HepG2 (cell line): ENCODE data around the gene DIABLO. TPM values are rescaled to one million over a fixed set of nuclear protein-coding genes. Genes with fewer than 3 reads are reported as not detected.
A peak's percentile ranks its signal among the peaks of the same experiment; 100 is the strongest.

Experiments
- ISL2 ChIP-seq: sonication (generic); formaldehyde crosslinking; IDR thresholded peaks from 2 replicates; pipeline ENCODE4 v1.5.0; 2020; ENCODE audit warnings: missing genetic modification reagents
- KDM3A ChIP-seq: IDR thresholded peaks from 2 replicates; pipeline ENCODE4 v1.6.1; 2018; ENCODE audit warnings: low read depth, missing compliant biosample characterization
- NR1H2 ChIP-seq: sonication (generic); formaldehyde crosslinking; IDR thresholded peaks from 2 replicates; pipeline ENCODE4 v1.8.1; 2022; ENCODE audit warnings: low read depth, missing genetic modification reagents, borderline replicate concordance
- PRPF4 ChIP-seq: fragments of 200-400 bp; formaldehyde crosslinking; IDR thresholded peaks from 2 replicates; pipeline ENCODE4 v1.6.1; 2016; ENCODE audit warnings: low read length, low read depth; ENCODE audit not compliant: poor library complexity, severe bottlenecking
- SIN3B ChIP-seq: fragments of 150-350 bp; IDR thresholded peaks from 2 replicates; pipeline ENCODE4 v1.6.1; 2014; ENCODE audit warnings: low read length
- ZFP1 ChIP-seq: IDR thresholded peaks from 2 replicates; pipeline ENCODE4 v1.6.1; 2016
- ZNF264 ChIP-seq: sonication (generic); formaldehyde crosslinking; IDR thresholded peaks from 2 replicates; pipeline ENCODE4 v1.4.0; 2020; ENCODE audit warnings: missing genetic modification reagents
- ZNF547 ChIP-seq: sonication (generic); formaldehyde crosslinking; IDR thresholded peaks from 2 replicates; pipeline ENCODE4 v1.5.1; 2020; ENCODE audit warnings: mild to moderate bottlenecking, missing genetic modification reagents
- ZNF550 ChIP-seq: sonication (generic); formaldehyde crosslinking; IDR thresholded peaks from 2 replicates; pipeline ENCODE4 v1.4.0; 2020; ENCODE audit warnings: mild to moderate bottlenecking, missing genetic modification reagents, borderline replicate concordance
- ZNF614 ChIP-seq: IDR thresholded peaks from 2 replicates; pipeline ENCODE4 v1.6.1; 2018; ENCODE audit warnings: missing biosample characterization, missing genetic modification reagents, inconsistent platforms, borderline replicate concordance
- ZNF691 ChIP-seq: sonication (generic); formaldehyde crosslinking; IDR thresholded peaks from 2 replicates; pipeline ENCODE4 v1.4.0; 2020; ENCODE audit warnings: missing genetic modification reagents, low read depth, mild to moderate bottlenecking, borderline replicate concordance
- ZSCAN29 ChIP-seq: sonication (generic); formaldehyde crosslinking; conservative IDR thresholded peaks from 2 replicates; pipeline ENCODE4 v1.4.0; 2020; ENCODE audit warnings: mild to moderate bottlenecking, missing genetic modification reagents
- polyA plus RNA-seq, 8 experiments: library from polyadenylated mRNA; depleted of rRNA in 3 of 8; stranded (reverse) in 7 of 8; unstranded in 1 of 8; fragments of >200 nt; fragmentation: Illumina TruSeq in 4 of 8; extraction: Trizol in 4 of 8; gene quantifications; 2 replicates each; pipeline versions ENCODE4 v1.2.1 to v1.2.3, GENCODE V29; 2011 to 2016; ENCODE audit warnings: low read depth in 4 of 8, missing spikeins in 1 of 8, mixed read lengths in 1 of 8; ENCODE audit not compliant: insufficient read depth in 1 of 8
- total RNA-seq, 5 experiments: library from RNA; depleted of rRNA; stranded (reverse); fragments of >200 nt; fragmentation: Illumina TruSeq; extraction: Trizol; gene quantifications; 2 replicates each; pipeline ENCODE4 v1.2.3, GENCODE V29; 2016; ENCODE audit warnings: low read depth in 1 of 5
- TF ChIP-seq, protein P1 (sequence below): sonication (generic); formaldehyde crosslinking; IDR thresholded peaks from 2 replicates; pipeline ENCODE4 v1.5.1; 2020; ENCODE audit warnings: mild to moderate bottlenecking, missing genetic modification reagents, moderate library complexity
- TF ChIP-seq, protein P2 (sequence below): sonication (generic); formaldehyde crosslinking; IDR thresholded peaks from 2 replicates; pipeline ENCODE4 v1.8.1; 2023; ENCODE audit warnings: mild to moderate bottlenecking, moderate library complexity, missing genetic modification reagents
- TF ChIP-seq, protein P3 (sequence below): sonication (generic); formaldehyde crosslinking; conservative IDR thresholded peaks from 2 replicates; pipeline ENCODE4 v1.4.0; 2020; ENCODE audit warnings: mild to moderate bottlenecking, missing genetic modification reagents, moderate library complexity
- TF ChIP-seq, protein P4 (sequence below): sonication (generic); formaldehyde crosslinking; IDR thresholded peaks from 2 replicates; pipeline ENCODE4 v1.8.0; 2022; ENCODE audit warnings: mild to moderate bottlenecking, missing genetic modification reagents, moderate library complexity
- TF ChIP-seq, protein P5 (sequence below): sonication (generic); formaldehyde crosslinking; IDR thresholded peaks from 2 replicates; pipeline ENCODE4 v1.5.1; 2020; ENCODE audit warnings: missing genetic modification reagents, mild to moderate bottlenecking, borderline replicate concordance

DIABLO gene
- total and polyA plus RNA-seq, 2 of the 13 experiments (the other 11 are each of a cell fraction or from before 2014, with no cell fraction given), result 20.7 to 70.9 TPM

DNA sequence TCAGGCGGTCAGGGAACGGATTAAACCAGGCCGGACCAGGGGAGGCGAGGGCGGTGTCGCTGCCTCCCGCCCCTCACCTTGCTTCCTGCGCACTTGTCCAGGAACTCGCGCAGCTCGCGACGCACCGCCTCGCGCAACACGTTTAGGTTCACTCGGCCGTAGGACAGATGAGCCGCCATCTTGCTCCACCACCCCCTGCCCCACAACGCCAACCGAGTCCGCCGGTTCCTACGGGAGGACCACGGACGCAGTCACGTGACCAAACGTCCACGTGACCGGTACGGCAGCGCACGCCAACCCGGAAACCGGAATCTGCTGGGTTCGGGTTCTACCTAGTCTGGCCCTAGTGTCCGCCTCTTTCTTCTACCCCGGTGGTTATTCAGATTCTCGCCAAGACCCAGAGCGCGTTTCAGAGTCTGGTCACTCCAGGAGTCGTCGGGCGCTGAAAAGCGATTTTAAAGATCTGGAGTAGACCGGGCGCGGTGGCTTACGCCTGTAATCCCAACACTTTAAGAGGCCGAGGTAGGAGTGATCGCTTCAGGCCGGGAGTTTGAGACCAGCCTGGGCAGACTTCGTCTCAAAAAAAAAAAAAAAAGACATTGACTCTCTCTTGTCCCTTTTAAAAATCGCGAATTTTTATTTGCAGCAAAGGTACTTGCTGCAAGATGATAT lies 40.5 kb upstream of the DIABLO start, which contains the start of gene VPS33A (continued):
- TF ChIP-seq, protein P1, sequence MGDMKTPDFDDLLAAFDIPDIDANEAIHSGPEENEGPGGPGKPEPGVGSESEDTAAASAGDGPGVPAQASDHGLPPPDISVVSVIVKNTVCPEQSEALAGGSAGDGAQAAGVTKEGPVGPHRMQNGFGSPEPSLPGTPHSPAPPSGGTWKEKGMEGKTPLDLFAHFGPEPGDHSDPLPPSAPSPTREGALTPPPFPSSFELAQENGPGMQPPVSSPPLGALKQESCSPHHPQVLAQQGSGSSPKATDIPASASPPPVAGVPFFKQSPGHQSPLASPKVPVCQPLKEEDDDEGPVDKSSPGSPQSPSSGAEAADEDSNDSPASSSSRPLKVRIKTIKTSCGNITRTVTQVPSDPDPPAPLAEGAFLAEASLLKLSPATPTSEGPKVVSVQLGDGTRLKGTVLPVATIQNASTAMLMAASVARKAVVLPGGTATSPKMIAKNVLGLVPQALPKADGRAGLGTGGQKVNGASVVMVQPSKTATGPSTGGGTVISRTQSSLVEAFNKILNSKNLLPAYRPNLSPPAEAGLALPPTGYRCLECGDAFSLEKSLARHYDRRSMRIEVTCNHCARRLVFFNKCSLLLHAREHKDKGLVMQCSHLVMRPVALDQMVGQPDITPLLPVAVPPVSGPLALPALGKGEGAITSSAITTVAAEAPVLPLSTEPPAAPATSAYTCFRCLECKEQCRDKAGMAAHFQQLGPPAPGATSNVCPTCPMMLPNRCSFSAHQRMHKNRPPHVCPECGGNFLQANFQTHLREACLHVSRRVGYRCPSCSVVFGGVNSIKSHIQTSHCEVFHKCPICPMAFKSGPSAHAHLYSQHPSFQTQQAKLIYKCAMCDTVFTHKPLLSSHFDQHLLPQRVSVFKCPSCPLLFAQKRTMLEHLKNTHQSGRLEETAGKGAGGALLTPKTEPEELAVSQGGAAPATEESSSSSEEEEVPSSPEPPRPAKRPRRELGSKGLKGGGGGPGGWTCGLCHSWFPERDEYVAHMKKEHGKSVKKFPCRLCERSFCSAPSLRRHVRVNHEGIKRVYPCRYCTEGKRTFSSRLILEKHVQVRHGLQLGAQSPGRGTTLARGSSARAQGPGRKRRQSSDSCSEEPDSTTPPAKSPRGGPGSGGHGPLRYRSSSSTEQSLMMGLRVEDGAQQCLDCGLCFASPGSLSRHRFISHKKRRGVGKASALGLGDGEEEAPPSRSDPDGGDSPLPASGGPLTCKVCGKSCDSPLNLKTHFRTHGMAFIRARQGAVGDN (CRISPR knock-in tag), result peak; percentile 91
- no peak for TF ChIP-seq PRPF4
- TF ChIP-seq ZNF691, result peak; percentile 68; the same call in 1 of the 2 replicates
- peak; percentile 95 for TF ChIP-seq SIN3B
- TF ChIP-seq, protein P2, sequence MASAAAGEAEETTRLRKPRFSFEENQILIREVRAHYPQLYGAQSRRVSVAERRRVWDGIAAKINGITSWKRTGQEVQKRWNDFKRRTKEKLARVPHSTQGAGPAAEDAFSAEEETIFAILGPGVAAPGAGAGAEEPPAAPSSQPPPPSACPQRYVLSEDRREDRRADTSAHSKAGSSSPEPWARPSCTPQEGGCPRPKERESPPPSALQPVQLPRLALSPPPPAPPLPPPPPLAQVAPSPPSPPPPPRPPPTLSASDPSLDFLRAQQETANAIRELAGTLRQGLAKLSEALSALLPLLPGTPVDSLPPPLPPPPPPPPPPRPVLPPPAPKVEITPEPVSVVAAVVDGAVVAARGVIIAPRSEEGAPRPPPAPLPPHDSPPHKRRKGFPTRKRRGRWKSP (CRISPR knock-in tag), result peak; percentile 64; the same call in 1 of the 2 replicates
- peak; percentile 89 for TF ChIP-seq KDM3A (CRISPR knock-in tag)
- TF ChIP-seq ZNF547 (CRISPR knock-in tag), result peak; percentile 88
- TF ChIP-seq ZNF614 (CRISPR knock-in tag), result peak; percentile 75; the same call in 1 of the 2 replicates
- peak; percentile 90 for TF ChIP-seq ZSCAN29 (CRISPR knock-in tag)
- 0 out of 2 replicates have a peak, but pooled peaks have one; percentile 63 for TF ChIP-seq ISL2 (CRISPR knock-in tag)
- TF ChIP-seq, protein P3, sequence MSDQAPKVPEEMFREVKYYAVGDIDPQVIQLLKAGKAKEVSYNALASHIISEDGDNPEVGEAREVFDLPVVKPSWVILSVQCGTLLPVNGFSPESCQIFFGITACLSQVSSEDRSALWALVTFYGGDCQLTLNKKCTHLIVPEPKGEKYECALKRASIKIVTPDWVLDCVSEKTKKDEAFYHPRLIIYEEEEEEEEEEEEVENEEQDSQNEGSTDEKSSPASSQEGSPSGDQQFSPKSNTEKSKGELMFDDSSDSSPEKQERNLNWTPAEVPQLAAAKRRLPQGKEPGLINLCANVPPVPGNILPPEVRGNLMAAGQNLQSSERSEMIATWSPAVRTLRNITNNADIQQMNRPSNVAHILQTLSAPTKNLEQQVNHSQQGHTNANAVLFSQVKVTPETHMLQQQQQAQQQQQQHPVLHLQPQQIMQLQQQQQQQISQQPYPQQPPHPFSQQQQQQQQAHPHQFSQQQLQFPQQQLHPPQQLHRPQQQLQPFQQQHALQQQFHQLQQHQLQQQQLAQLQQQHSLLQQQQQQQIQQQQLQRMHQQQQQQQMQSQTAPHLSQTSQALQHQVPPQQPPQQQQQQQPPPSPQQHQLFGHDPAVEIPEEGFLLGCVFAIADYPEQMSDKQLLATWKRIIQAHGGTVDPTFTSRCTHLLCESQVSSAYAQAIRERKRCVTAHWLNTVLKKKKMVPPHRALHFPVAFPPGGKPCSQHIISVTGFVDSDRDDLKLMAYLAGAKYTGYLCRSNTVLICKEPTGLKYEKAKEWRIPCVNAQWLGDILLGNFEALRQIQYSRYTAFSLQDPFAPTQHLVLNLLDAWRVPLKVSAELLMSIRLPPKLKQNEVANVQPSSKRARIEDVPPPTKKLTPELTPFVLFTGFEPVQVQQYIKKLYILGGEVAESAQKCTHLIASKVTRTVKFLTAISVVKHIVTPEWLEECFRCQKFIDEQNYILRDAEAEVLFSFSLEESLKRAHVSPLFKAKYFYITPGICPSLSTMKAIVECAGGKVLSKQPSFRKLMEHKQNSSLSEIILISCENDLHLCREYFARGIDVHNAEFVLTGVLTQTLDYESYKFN (CRISPR knock-in tag), result peak; percentile 58; the same call in 1 of the 2 replicates
- TF ChIP-seq, protein P4, sequence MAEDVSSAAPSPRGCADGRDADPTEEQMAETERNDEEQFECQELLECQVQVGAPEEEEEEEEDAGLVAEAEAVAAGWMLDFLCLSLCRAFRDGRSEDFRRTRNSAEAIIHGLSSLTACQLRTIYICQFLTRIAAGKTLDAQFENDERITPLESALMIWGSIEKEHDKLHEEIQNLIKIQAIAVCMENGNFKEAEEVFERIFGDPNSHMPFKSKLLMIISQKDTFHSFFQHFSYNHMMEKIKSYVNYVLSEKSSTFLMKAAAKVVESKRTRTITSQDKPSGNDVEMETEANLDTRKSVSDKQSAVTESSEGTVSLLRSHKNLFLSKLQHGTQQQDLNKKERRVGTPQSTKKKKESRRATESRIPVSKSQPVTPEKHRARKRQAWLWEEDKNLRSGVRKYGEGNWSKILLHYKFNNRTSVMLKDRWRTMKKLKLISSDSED (CRISPR knock-in tag), result no peak
- no peak for TF ChIP-seq NR1H2 (CRISPR knock-in tag)
- TF ChIP-seq, protein P5, sequence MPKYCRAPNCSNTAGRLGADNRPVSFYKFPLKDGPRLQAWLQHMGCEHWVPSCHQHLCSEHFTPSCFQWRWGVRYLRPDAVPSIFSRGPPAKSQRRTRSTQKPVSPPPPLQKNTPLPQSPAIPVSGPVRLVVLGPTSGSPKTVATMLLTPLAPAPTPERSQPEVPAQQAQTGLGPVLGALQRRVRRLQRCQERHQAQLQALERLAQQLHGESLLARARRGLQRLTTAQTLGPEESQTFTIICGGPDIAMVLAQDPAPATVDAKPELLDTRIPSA, result no peak
- TF ChIP-seq ZNF550, result peak; percentile 92; the same call in 1 of the 2 replicates
- TF ChIP-seq ZFP1 (CRISPR knock-in tag), result 0 out of 2 replicates have a peak, but pooled peaks have one; percentile 35
- TF ChIP-seq ZNF264 (CRISPR knock-in tag), result peak; percentile 50
